HCT116 (cell line): ENCODE results near the gene PARP12. TPM values are rescaled to one million over a fixed set of nuclear protein-coding genes. Genes with fewer than 3 reads are reported as not detected.

Experiments
- ATAC-seq: fragments of 200-7000 bp; cut with Tn5 transposase; 2 replicates; pipeline ENCODE4 v1.9.1; 2020; ENCODE audit warnings: mild to moderate bottlenecking, moderate library complexity
- BruUV-seq: library from RNA; stranded (reverse); fragments of 400-500 nt; replicated peaks from 2 replicates; lab custom pipeline; 2021; lab: Mats Ljungman, UMichigan
- CTCF ChIA-PET: fragments of 300-600 bp; sonication (Branson Sonifier 250); formaldehyde crosslinking; loops from one replicate; lab custom pipeline; 2021; ENCODE audit warnings: antibody characterized with exemption; lab: Charles Lee
- POLR2A ChIA-PET: fragments of 300-600, 350-600 bp; sonication (Branson Sonifier 250); formaldehyde crosslinking; loops from one replicate; lab custom pipeline; 2021; ENCODE audit warnings: antibody characterized with exemption; lab: Charles Lee
- RAD21 ChIA-PET, 2 experiments: fragments of 300-600 bp; sonication (Branson Sonifier 250); formaldehyde crosslinking; loops; one replicate each; lab custom pipeline; 2023; ENCODE audit warnings: low total read pairs in 2 of 2; ENCODE audit not compliant: uncharacterized antibody in 2 of 2, unreplicated experiment in 2 of 2, low non-redundant PET in 1 of 2; lab: Charles Lee
- DNase-seq: peaks from one replicate; pipeline ENCODE4 v3.0.0-alpha.2; 2010; ENCODE audit warnings: low read depth, low spot score
- H2AFZ ChIP-seq: fragments of 200-600 bp; shearing (Covaris generic), sonication (generic); 2 replicates; pipeline ENCODE4 v1.6.1; 2017; ENCODE audit warnings: low read depth, mixed run types, mixed read lengths, antibody characterized with exemption, low read length; ENCODE audit not compliant: poor library complexity, severe bottlenecking
- H3K27ac ChIP-seq: 2 replicates; pipeline ENCODE4 v1.5.1; 2012; ENCODE audit warnings: low read depth, low read length
- H3K27me3 ChIP-seq: fragments of 200-600 bp; sonication (generic); 2 replicates; pipeline ENCODE4 v1.6.1; 2016; ENCODE audit warnings: mixed run types, low read length, mixed read lengths; ENCODE audit not compliant: insufficient read depth
- H3K36me3 ChIP-seq, 2 experiments: fragments of 200-500 bp in 1 of 2; fragments of 200-600 bp in 1 of 2; sonication (Bioruptor generic) in 1 of 2; sonication (generic) in 1 of 2; 2 replicates each; pipeline versions ENCODE4 v1.5.1 to v1.6.1; 2014 to 2016; ENCODE audit warnings: low read length in 2 of 2, inconsistent platforms in 1 of 2, mixed read lengths in 1 of 2, mixed run types in 1 of 2; ENCODE audit not compliant: insufficient read depth in 2 of 2, control insufficient read depth in 1 of 2
- H3K4me1 ChIP-seq, 2 experiments: fragments of 200-600 bp in 1 of 2; sonication (generic) in 1 of 2; 2 replicates each; pipeline versions ENCODE4 v1.5.1 to v1.6.1; 2012 to 2017; ENCODE audit warnings: low read length in 2 of 2, inconsistent platforms in 1 of 2, mild to moderate bottlenecking in 1 of 2, mixed read lengths in 1 of 2, mixed run types in 1 of 2, moderate library complexity in 1 of 2; ENCODE audit not compliant: insufficient read depth in 2 of 2, control insufficient read depth in 1 of 2
- H3K4me2 ChIP-seq: fragments of 200-600 bp; sonication (generic); 2 replicates; pipeline ENCODE4 v1.6.1; 2017; ENCODE audit warnings: mixed run types, low read length, mixed read lengths
- H3K4me3 ChIP-seq, 2 experiments: fragments of 200-600 bp in 1 of 2; sonication (generic) in 1 of 2; replicated peaks in 1 of 2; 2 replicates each; pipeline ENCODE4 v1.5.1; 2011 to 2016; ENCODE audit warnings: low read length in 2 of 2, control low read depth in 1 of 2, low read depth in 1 of 2, mild to moderate bottlenecking in 1 of 2, mixed read lengths in 1 of 2, mixed run types in 1 of 2
- H3K79me2 ChIP-seq: fragments of 200-600 bp; sonication (generic); 2 replicates; pipeline ENCODE4 v1.6.1; 2017; ENCODE audit warnings: mild to moderate bottlenecking, mixed run types, low read length, moderate library complexity, mixed read lengths; ENCODE audit not compliant: insufficient read depth
- H3K9ac ChIP-seq: fragments of 200-600 bp; sonication (generic); 2 replicates; pipeline ENCODE4 v1.6.1; 2016; ENCODE audit warnings: low read length, mixed read lengths
- H3K9me2 ChIP-seq: fragments of 200-600 bp; sonication (generic), shearing (Covaris generic); 2 replicates; pipeline ENCODE4 v1.6.1; 2017; ENCODE audit warnings: mixed run types, mild to moderate bottlenecking, moderate library complexity; ENCODE audit not compliant: insufficient read depth
- H3K9me3 ChIP-seq, 2 experiments: fragments of 200-500 bp in 1 of 2; fragments of 200-600 bp in 1 of 2; sonication (Bioruptor generic) in 1 of 2; sonication (generic) in 1 of 2; 2 replicates each; pipeline ENCODE4 v1.6.1; 2014 to 2017; ENCODE audit warnings: low read length in 2 of 2, mixed read lengths in 2 of 2, inconsistent platforms in 1 of 2, low read depth in 1 of 2, mild to moderate bottlenecking in 1 of 2, mixed run types in 1 of 2, moderate library complexity in 1 of 2; ENCODE audit not compliant: control insufficient read depth in 1 of 2, insufficient read depth in 1 of 2
- H4K20me1 ChIP-seq: fragments of 200-600 bp; sonication (generic), shearing (Covaris generic); 2 replicates; pipeline ENCODE4 v1.6.1; 2017; ENCODE audit warnings: mixed run types, mild to moderate bottlenecking, moderate library complexity; ENCODE audit not compliant: insufficient read depth
- CEBPB ChIP-seq: IDR thresholded peaks from 2 replicates; pipeline ENCODE4 v1.6.1; 2012; ENCODE audit warnings: low read depth
- ELF1 ChIP-seq: IDR thresholded peaks from 2 replicates; pipeline ENCODE4 v1.6.1; 2012; ENCODE audit warnings: low read depth, borderline replicate concordance
- EZH2 ChIP-seq: fragments of 200-600 bp; sonication (generic); IDR thresholded peaks from 2 replicates; pipeline ENCODE4 v1.6.1; 2017; ENCODE audit warnings: antibody characterized with exemption, mixed run types
- JUND ChIP-seq: IDR thresholded peaks from 2 replicates; pipeline ENCODE4 v1.6.1; 2012
- RAD21 ChIP-seq: IDR thresholded peaks from 2 replicates; pipeline ENCODE4 v1.6.1; 2012; ENCODE audit warnings: low read depth, mild to moderate bottlenecking
- SIN3A ChIP-seq: IDR thresholded peaks from 2 replicates; pipeline ENCODE4 v1.6.1; 2012; ENCODE audit warnings: low read depth
- SP1 ChIP-seq: IDR thresholded peaks from 2 replicates; pipeline ENCODE4 v1.6.1; 2012; ENCODE audit warnings: low read depth
- SRF ChIP-seq: IDR thresholded peaks from 2 replicates; pipeline ENCODE4 v1.6.1; 2012; ENCODE audit warnings: low read depth
- TCF7L2 ChIP-seq: IDR thresholded peaks from 2 replicates; pipeline ENCODE4 v1.7.0; 2011; ENCODE audit warnings: borderline replicate concordance, inconsistent platforms; ENCODE audit not compliant: insufficient read depth, insufficient read length; ENCODE audit errors: extremely low read depth
- ZFX ChIP-seq: fragments of 450-650 bp; IDR thresholded peaks from 2 replicates; pipeline ENCODE4 v1.6.1; 2017
- intact Hi-C: fragments of 100-400 bp; cut with micrococcal nuclease; formaldehyde crosslinking; loops from 2 replicates; pipeline ENCODE4 v1.10.0; 2022
- total RNA-seq: library from RNA; stranded (reverse); gene quantifications from one replicate; pipeline ENCODE4 v1.2.1, GENCODE V29; 2021; ENCODE audit not compliant: unreplicated experiment
- TF ChIP-seq, protein P1 (sequence below), 3 experiments: fragments of 200-600 bp in 1 of 3; sonication (generic) in 1 of 3; IDR thresholded peaks in 2 of 3; conservative IDR thresholded peaks in 1 of 3; 2 replicates each; pipeline ENCODE4 v1.5.1; 2012 to 2017; ENCODE audit warnings: low read depth in 2 of 3, low read length in 2 of 3, antibody characterized with exemption in 1 of 3, borderline replicate concordance in 1 of 3, control low read depth in 1 of 3, mild to moderate bottlenecking in 1 of 3, mixed read lengths in 1 of 3, mixed run types in 1 of 3, moderate library complexity in 1 of 3; ENCODE audit not compliant: insufficient read depth in 1 of 3
- TF ChIP-seq, protein P2 (sequence below): IDR thresholded peaks from 2 replicates; pipeline ENCODE4 v1.6.1; 2012
- TF ChIP-seq, protein P3 (sequence below): IDR thresholded peaks from 2 replicates; pipeline ENCODE4 v1.6.1; 2012; ENCODE audit warnings: low read depth
- TF ChIP-seq, protein P4 (sequence below): IDR thresholded peaks from 2 replicates; pipeline ENCODE4 v1.6.1; 2012
- TF ChIP-seq, protein P5 (sequence below): IDR thresholded peaks from 2 replicates; pipeline ENCODE4 v1.6.1; 2011; ENCODE audit warnings: mild to moderate bottlenecking, low read length, moderate library complexity; ENCODE audit not compliant: insufficient replicate concordance; ENCODE audit errors: extremely low read depth

The PARP12 gene
- total RNA-seq, 1 experiment from 2014 or later, result 17.7 TPM

DNA sequence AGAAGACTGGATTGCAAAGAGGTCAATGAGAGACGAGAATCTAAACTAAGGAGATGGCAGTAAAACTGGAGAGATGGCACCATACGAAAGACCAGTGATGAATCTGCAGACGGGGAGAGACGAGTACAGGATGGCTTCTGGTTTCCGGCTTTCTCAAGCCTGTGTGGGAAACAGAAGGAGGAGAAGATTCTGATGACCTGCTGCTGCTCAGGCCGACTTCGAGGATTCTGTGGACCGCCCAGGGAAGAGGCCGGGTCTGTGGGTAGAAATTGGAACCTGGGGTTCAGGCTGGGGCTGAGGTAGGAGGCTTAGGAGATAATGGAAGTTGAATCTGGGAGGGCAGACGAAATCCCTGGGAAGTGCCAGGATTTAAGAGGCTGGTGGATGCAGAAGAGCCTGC is 48.6 kb downstream of the PARP12 start:
- TF ChIP-seq ELF1, result no peak
- TF ChIP-seq TCF7L2, result no peak
- TF ChIP-seq, protein P1, sequence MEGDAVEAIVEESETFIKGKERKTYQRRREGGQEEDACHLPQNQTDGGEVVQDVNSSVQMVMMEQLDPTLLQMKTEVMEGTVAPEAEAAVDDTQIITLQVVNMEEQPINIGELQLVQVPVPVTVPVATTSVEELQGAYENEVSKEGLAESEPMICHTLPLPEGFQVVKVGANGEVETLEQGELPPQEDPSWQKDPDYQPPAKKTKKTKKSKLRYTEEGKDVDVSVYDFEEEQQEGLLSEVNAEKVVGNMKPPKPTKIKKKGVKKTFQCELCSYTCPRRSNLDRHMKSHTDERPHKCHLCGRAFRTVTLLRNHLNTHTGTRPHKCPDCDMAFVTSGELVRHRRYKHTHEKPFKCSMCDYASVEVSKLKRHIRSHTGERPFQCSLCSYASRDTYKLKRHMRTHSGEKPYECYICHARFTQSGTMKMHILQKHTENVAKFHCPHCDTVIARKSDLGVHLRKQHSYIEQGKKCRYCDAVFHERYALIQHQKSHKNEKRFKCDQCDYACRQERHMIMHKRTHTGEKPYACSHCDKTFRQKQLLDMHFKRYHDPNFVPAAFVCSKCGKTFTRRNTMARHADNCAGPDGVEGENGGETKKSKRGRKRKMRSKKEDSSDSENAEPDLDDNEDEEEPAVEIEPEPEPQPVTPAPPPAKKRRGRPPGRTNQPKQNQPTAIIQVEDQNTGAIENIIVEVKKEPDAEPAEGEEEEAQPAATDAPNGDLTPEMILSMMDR (IDR thresholded peaks at IDR 0.05 in 2 of 3, conservative IDR thresholded peaks at IDR 0.05 in 1 of 3; ENCODE audit: borderline replicate concordance in 1 of 3, insufficient read depth in 1 of 3, low read depth in 2 of 3, low read length in 2 of 3), result no peak
- no peak for TF ChIP-seq JUND
- TF ChIP-seq, protein P2, sequence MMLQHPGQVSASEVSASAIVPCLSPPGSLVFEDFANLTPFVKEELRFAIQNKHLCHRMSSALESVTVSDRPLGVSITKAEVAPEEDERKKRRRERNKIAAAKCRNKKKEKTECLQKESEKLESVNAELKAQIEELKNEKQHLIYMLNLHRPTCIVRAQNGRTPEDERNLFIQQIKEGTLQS, result no peak
- TF ChIP-seq, protein P3, sequence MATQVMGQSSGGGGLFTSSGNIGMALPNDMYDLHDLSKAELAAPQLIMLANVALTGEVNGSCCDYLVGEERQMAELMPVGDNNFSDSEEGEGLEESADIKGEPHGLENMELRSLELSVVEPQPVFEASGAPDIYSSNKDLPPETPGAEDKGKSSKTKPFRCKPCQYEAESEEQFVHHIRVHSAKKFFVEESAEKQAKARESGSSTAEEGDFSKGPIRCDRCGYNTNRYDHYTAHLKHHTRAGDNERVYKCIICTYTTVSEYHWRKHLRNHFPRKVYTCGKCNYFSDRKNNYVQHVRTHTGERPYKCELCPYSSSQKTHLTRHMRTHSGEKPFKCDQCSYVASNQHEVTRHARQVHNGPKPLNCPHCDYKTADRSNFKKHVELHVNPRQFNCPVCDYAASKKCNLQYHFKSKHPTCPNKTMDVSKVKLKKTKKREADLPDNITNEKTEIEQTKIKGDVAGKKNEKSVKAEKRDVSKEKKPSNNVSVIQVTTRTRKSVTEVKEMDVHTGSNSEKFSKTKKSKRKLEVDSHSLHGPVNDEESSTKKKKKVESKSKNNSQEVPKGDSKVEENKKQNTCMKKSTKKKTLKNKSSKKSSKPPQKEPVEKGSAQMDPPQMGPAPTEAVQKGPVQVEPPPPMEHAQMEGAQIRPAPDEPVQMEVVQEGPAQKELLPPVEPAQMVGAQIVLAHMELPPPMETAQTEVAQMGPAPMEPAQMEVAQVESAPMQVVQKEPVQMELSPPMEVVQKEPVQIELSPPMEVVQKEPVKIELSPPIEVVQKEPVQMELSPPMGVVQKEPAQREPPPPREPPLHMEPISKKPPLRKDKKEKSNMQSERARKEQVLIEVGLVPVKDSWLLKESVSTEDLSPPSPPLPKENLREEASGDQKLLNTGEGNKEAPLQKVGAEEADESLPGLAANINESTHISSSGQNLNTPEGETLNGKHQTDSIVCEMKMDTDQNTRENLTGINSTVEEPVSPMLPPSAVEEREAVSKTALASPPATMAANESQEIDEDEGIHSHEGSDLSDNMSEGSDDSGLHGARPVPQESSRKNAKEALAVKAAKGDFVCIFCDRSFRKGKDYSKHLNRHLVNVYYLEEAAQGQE, result no peak
- no peak for TF ChIP-seq SP1
- TF ChIP-seq RAD21, result no peak
- no peak for TF ChIP-seq CEBPB
- TF ChIP-seq, protein P4, sequence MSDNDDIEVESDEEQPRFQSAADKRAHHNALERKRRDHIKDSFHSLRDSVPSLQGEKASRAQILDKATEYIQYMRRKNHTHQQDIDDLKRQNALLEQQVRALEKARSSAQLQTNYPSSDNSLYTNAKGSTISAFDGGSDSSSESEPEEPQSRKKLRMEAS, result no peak
- TF ChIP-seq EZH2, result no peak
- TF ChIP-seq, protein P5, sequence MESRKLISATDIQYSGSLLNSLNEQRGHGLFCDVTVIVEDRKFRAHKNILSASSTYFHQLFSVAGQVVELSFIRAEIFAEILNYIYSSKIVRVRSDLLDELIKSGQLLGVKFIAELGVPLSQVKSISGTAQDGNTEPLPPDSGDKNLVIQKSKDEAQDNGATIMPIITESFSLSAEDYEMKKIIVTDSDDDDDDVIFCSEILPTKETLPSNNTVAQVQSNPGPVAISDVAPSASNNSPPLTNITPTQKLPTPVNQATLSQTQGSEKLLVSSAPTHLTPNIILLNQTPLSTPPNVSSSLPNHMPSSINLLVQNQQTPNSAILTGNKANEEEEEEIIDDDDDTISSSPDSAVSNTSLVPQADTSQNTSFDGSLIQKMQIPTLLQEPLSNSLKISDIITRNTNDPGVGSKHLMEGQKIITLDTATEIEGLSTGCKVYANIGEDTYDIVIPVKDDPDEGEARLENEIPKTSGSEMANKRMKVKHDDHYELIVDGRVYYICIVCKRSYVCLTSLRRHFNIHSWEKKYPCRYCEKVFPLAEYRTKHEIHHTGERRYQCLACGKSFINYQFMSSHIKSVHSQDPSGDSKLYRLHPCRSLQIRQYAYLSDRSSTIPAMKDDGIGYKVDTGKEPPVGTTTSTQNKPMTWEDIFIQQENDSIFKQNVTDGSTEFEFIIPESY, result no peak
- no peak for TF ChIP-seq ZFX
- no peak for TF ChIP-seq SRF
- TF ChIP-seq SIN3A, result no peak
- TF ChIP-seq, all 23 proteins: peak for 0
- no peak overlapping the region for H3K4me2 ChIP-seq
- DNase-seq (no peak), ATAC-seq (no peak)
- ChIA-PET RAD21 (no interaction called here), CTCF (no interaction called here), POLR2A (no interaction called here)
- no TSS peak for BruUV-seq
- no peaks in the 10 kb centered on the region for H3K36me3 ChIP-seq
- H3K9me3 ChIP-seq, result no peaks in the 10 kb centered on the region
- no peak overlapping the region for H3K27ac ChIP-seq
- no peaks in the 10 kb centered on the region for H3K79me2 ChIP-seq
- no peaks in the 10 kb centered on the region for H3K4me1 ChIP-seq
- H3K4me3 ChIP-seq, result no peak overlapping the region
- intact Hi-C loops, result no loop called here
- no peaks in the 10 kb centered on the region for H4K20me1 ChIP-seq
- H3K9me2 ChIP-seq, result no peaks in the 10 kb centered on the region
- H3K27me3 ChIP-seq, result no peaks in the 10 kb centered on the region
- no peak overlapping the region for H2AFZ ChIP-seq
- no peak overlapping the region for H3K9ac ChIP-seq
